MG63 (cell line): ENCODE results near the gene CYFIP1. TPM values are rescaled to one million over a fixed set of nuclear protein-coding genes. Genes with fewer than 3 reads are reported as not detected.

Experiments
- DNase-seq: peaks from one replicate; pipeline ENCODE4 v3.0.0-alpha.2; 2020
- H3K27me3 ChIP-seq: fragments of 250-450 bp; sonication (Bioruptor Pico); 2 replicates; pipeline ENCODE4 v1.5.1; 2020; ENCODE audit warnings: mild to moderate bottlenecking, moderate library complexity
- H3K36me3 ChIP-seq: fragments of 250-450 bp; sonication (Bioruptor Pico); 2 replicates; pipeline ENCODE4 v1.5.1; 2020; ENCODE audit warnings: mild to moderate bottlenecking, moderate library complexity
- H3K4me3 ChIP-seq: fragments of 250-450 bp; sonication (Bioruptor Pico); 2 replicates; pipeline ENCODE4 v1.5.1; 2020; ENCODE audit warnings: mild to moderate bottlenecking, moderate library complexity
- H3K9me3 ChIP-seq: fragments of 250-450 bp; sonication (Bioruptor Pico); 2 replicates; pipeline ENCODE4 v1.5.1; 2020; ENCODE audit warnings: mild to moderate bottlenecking, moderate library complexity
- total RNA-seq: library from RNA; depleted of rRNA; stranded (reverse); fragments of >200 nt; shearing (Covaris generic); gene quantifications from 2 replicates; pipeline ENCODE4 v1.2.3, GENCODE V29; 2014; ENCODE audit warnings: low replicate concordance

The CYFIP1 gene
- total RNA-seq, 1 experiment from 2014 or later, result 71.9 TPM

- no peaks in the 10 kb centered on the region; the same call in 1 of the 2 replicates for H3K36me3 ChIP-seq
- peak overlapping the region; percentile 85 for H3K4me3 ChIP-seq
- DNase-seq, result no peak
- H3K9me3 ChIP-seq, result no peaks in the 10 kb centered on the region
- no peaks in the 10 kb centered on the region for H3K27me3 ChIP-seq
Observed at GRCh38 chr15:22978691-22979237, 1.4 kb downstream of the CYFIP1 start.

- H3K4me3 ChIP-seq, result no peak overlapping the region
- peaks cover 9% of the 10 kb centered on the region for H3K36me3 ChIP-seq
- H3K27me3 ChIP-seq, result no peaks in the 10 kb centered on the region
- no peak for DNase-seq
- peaks cover 9% of the 10 kb centered on the region for H3K9me3 ChIP-seq
Observed at GRCh38 chr15:22974745-22975144, 5.4 kb downstream of the CYFIP1 start.

GRCh38 chr15:22973987-22974386 lies 6.2 kb downstream of the CYFIP1 start:
- DNase-seq, result no peak
- H3K27me3 ChIP-seq, result no peaks in the 10 kb centered on the region
- peaks cover 9% of the 10 kb centered on the region for H3K36me3 ChIP-seq
- no peak overlapping the region for H3K4me3 ChIP-seq
- H3K9me3 ChIP-seq, result peaks cover 13% of the 10 kb centered on the region

GRCh38 chr15:22973286-22973685 lies 6.9 kb downstream of the CYFIP1 start:
- DNase-seq, result no peak
- no peak overlapping the region for H3K4me3 ChIP-seq
- peaks cover 9% of the 10 kb centered on the region for H3K36me3 ChIP-seq
- H3K9me3 ChIP-seq, result peaks cover 13% of the 10 kb centered on the region
- H3K27me3 ChIP-seq, result no peaks in the 10 kb centered on the region

GRCh38 chr15:22969489-22969888 lies 10.7 kb downstream of the CYFIP1 start:
- Histone ChIP-seq H3K9me3 (peaks cover 13% of the 10 kb centered on the region), H3K27me3 (no peaks in the 10 kb centered on the region), H3K36me3 (peaks cover 12% of the 10 kb centered on the region), H3K4me3 (no peak overlapping the region)
- no peak for DNase-seq

- H3K36me3 ChIP-seq, result peaks cover 12% of the 10 kb centered on the region
- peaks cover 13% of the 10 kb centered on the region for H3K9me3 ChIP-seq
- peak; percentile 69 for DNase-seq
- H3K4me3 ChIP-seq, result no peak overlapping the region
- H3K27me3 ChIP-seq, result no peaks in the 10 kb centered on the region
Observed at GRCh38 chr15:22968366-22968765, 11.8 kb downstream of the CYFIP1 start.

GRCh38 chr15:22967084-22967770 lies 12.9 kb downstream of the CYFIP1 start:
- DNase-seq, result no peak
- no peak overlapping the region for H3K4me3 ChIP-seq
- H3K9me3 ChIP-seq, result peaks cover 13% of the 10 kb centered on the region
- no peaks in the 10 kb centered on the region for H3K27me3 ChIP-seq
- H3K36me3 ChIP-seq, result peaks cover 15% of the 10 kb centered on the region

- no peak for DNase-seq
- no peak overlapping the region for H3K4me3 ChIP-seq
- H3K9me3 ChIP-seq, result peaks cover 13% of the 10 kb centered on the region
- no peaks in the 10 kb centered on the region for H3K27me3 ChIP-seq
- peaks cover 15% of the 10 kb centered on the region for H3K36me3 ChIP-seq
Observed at GRCh38 chr15:22966321-22967083, 13.7 kb downstream of the CYFIP1 start.

GRCh38 chr15:22963641-22964040 lies 16.5 kb downstream of the CYFIP1 start:
- H3K27me3 ChIP-seq, result no peaks in the 10 kb centered on the region
- H3K4me3 ChIP-seq, result no peak overlapping the region
- no peaks in the 10 kb centered on the region for H3K9me3 ChIP-seq
- peaks cover 5% of the 10 kb centered on the region for H3K36me3 ChIP-seq
- DNase-seq, result no peak

GRCh38 chr15:22962611-22963010 lies 17.6 kb downstream of the CYFIP1 start:
- Histone ChIP-seq H3K4me3 (no peak overlapping the region), H3K36me3 (peaks cover 5% of the 10 kb centered on the region), H3K27me3 (no peaks in the 10 kb centered on the region), H3K9me3 (no peaks in the 10 kb centered on the region)
- no peak for DNase-seq

- DNase-seq, result peak; percentile 31
- peaks cover 5% of the 10 kb centered on the region for H3K36me3 ChIP-seq
- no peaks in the 10 kb centered on the region for H3K27me3 ChIP-seq
- no peak overlapping the region for H3K4me3 ChIP-seq
- no peaks in the 10 kb centered on the region for H3K9me3 ChIP-seq
Observed at GRCh38 chr15:22961762-22962161, 18.4 kb downstream of the CYFIP1 start.

GRCh38 chr15:22960556-22960955 lies 19.6 kb downstream of the CYFIP1 start:
- Histone ChIP-seq H3K27me3 (no peaks in the 10 kb centered on the region), H3K9me3 (no peaks in the 10 kb centered on the region), H3K4me3 (no peak overlapping the region), H3K36me3 (peaks cover 5% of the 10 kb centered on the region)
- DNase-seq, result no peak

GRCh38 chr15:22960126-22960525 lies 20.0 kb downstream of the CYFIP1 start:
- Histone ChIP-seq H3K4me3 (no peak overlapping the region), H3K9me3 (no peaks in the 10 kb centered on the region)

GRCh38 chr15:22959321-22960101 lies 20.7 kb downstream of the CYFIP1 start:
- DNase-seq, result no peak
- H3K27me3 ChIP-seq, result no peaks in the 10 kb centered on the region
- no peak overlapping the region for H3K4me3 ChIP-seq
- H3K9me3 ChIP-seq, result no peaks in the 10 kb centered on the region
- peaks cover 3% of the 10 kb centered on the region; the same call in 1 of the 2 replicates for H3K36me3 ChIP-seq

More at GRCh38 chr15:22960126-22960525, 20.0 kb downstream of the CYFIP1 start:
- no peak for DNase-seq
- Histone ChIP-seq H3K36me3 (peaks cover 5% of the 10 kb centered on the region), H3K27me3 (no peaks in the 10 kb centered on the region)

GRCh38 chr15:22958487-22959280 lies 21.5 kb downstream of the CYFIP1 start:
- no peak for DNase-seq
- H3K27me3 ChIP-seq, result no peaks in the 10 kb centered on the region
- H3K4me3 ChIP-seq, result no peak overlapping the region
- H3K9me3 ChIP-seq, result no peaks in the 10 kb centered on the region
- peaks cover 3% of the 10 kb centered on the region; the same call in 1 of the 2 replicates for H3K36me3 ChIP-seq

GRCh38 chr15:22956978-22957260 lies 23.2 kb downstream of the CYFIP1 start:
- Histone ChIP-seq H3K36me3 (no peaks in the 10 kb centered on the region), H3K9me3 (no peaks in the 10 kb centered on the region), H3K4me3 (no peak overlapping the region), H3K27me3 (no peaks in the 10 kb centered on the region)
- no peak for DNase-seq
